ENCODE measurements around the gene RGS11. TPM values are rescaled to one million over a fixed set of nuclear protein-coding genes. Genes with fewer than 3 reads are reported as not detected.

The RGS11 gene
- total RNA-seq, 1 donor from 2014 or later, result 32.6 TPM

- H3K9me3 ChIP-seq, result no peaks in the 10 kb centered on the region
- peaks cover 36 to 40% of the 10 kb centered on the region in 2 donors for H3K36me3 ChIP-seq
- H3K4me3 ChIP-seq, result no peak overlapping the region
- TF ChIP-seq CTCF (IDR thresholded peaks at IDR 0.05), result no peak
- no peak for DNase-seq (ENCODE audit: low spot score in 2 of 2)
- no peak overlapping the region for H3K27ac ChIP-seq
- peaks cover 4 to 5% of the 10 kb centered on the region in 2 donors for H3K4me1 ChIP-seq
- peaks cover 8% of the 10 kb centered on the region for H3K27me3 ChIP-seq
- intact Hi-C loops (cut with DNase I), result no loop called here
These were observed 9.7 kb upstream of the RGS11 start for GRCh38 chr16:285146-286055.

- no peak overlapping the region for H3K27ac ChIP-seq
- H3K36me3 ChIP-seq, result peaks cover 31% of the 10 kb centered on the region in 2 donors
- TF ChIP-seq CTCF (IDR thresholded peaks at IDR 0.05), result no peak
- no peak for DNase-seq (ENCODE audit: low spot score in 2 of 2)
- no peak overlapping the region for H3K4me3 ChIP-seq
- intact Hi-C loops (cut with DNase I), result no loop called here
- H3K4me1 ChIP-seq, result peaks cover 4 to 5% of the 10 kb centered on the region in 2 donors
- H3K9me3 ChIP-seq, result no peaks in the 10 kb centered on the region
- H3K27me3 ChIP-seq, result peaks cover 11% of the 10 kb centered on the region
These were observed 8.7 kb upstream of the RGS11 start for GRCh38 chr16:284204-285120.

GRCh38 chr16:283033-283805, 7.5 kb upstream of the RGS11 start, which contains the start of gene PDIA2:
PDIA2 (plus strand) TSS chr16:283164; CDS start chr16:283170, 6 bp downstream.
- peaks cover 4 to 5% of the 10 kb centered on the region in 2 donors for H3K4me1 ChIP-seq
- H3K36me3 ChIP-seq, result peaks cover 18 to 19% of the 10 kb centered on the region in 2 donors
- peaks cover 11% of the 10 kb centered on the region for H3K27me3 ChIP-seq
- TF ChIP-seq CTCF (IDR thresholded peaks at IDR 0.05), result no peak
- no peak within 1 kb of the TSS for H3K4me3 ChIP-seq
- intact Hi-C loops (cut with DNase I), result no loop called here
- DNase-seq (ENCODE audit: low spot score in 2 of 2), result no peak
- no peak within 1 kb of the TSS for H3K27ac ChIP-seq
- no peaks in the 10 kb centered on the region for H3K9me3 ChIP-seq

GRCh38 chr16:282491-282890, 6.7 kb upstream of the RGS11 start:
- no peak for TF ChIP-seq CTCF (IDR thresholded peaks at IDR 0.05)
- H3K4me3 ChIP-seq, result no peak overlapping the region
- intact Hi-C loops (cut with DNase I), result no loop called here
- no peak for DNase-seq (ENCODE audit: low spot score in 2 of 2)
- H3K4me1 ChIP-seq, result peaks cover 4 to 5% of the 10 kb centered on the region in 2 donors
- no peaks in the 10 kb centered on the region for H3K9me3 ChIP-seq
- peaks cover 11 to 12% of the 10 kb centered on the region in 2 donors for H3K36me3 ChIP-seq
- peaks cover 11% of the 10 kb centered on the region for H3K27me3 ChIP-seq
- H3K27ac ChIP-seq, result no peak overlapping the region

- no peak for TF ChIP-seq CTCF (IDR thresholded peaks at IDR 0.05)
- H3K36me3 ChIP-seq, result peaks cover 4% of the 10 kb centered on the region in 2 donors
- H3K4me1 ChIP-seq, result peaks cover 4 to 5% of the 10 kb centered on the region in 2 donors
- no peak overlapping the region for H3K4me3 ChIP-seq
- no peak for DNase-seq (ENCODE audit: low spot score in 2 of 2)
- intact Hi-C loops (cut with DNase I), result no loop called here
- H3K9me3 ChIP-seq, result no peaks in the 10 kb centered on the region
- H3K27me3 ChIP-seq, result peaks cover 11% of the 10 kb centered on the region
- no peak overlapping the region for H3K27ac ChIP-seq
These were observed 6.0 kb upstream of the RGS11 start for GRCh38 chr16:281660-282255.
